GM12878 (cell line): ENCODE data around the gene MAP4K4. TPM values are rescaled to one million over a fixed set of nuclear protein-coding genes. Genes with fewer than 3 reads are reported as not detected.

ENCODE experiments used
- ATAC-seq: fragments of 200-7000 bp; cut with Tn5 transposase; 3 replicates; pipeline ENCODE4 v1.9.1; 2020; ENCODE audit warnings: mild to moderate bottlenecking, moderate library complexity
- BruUV-seq: library from RNA; stranded (reverse); fragments of 400-500 nt; replicated peaks from 2 replicates; lab custom pipeline; 2021; lab: Mats Ljungman, UMichigan
- CTCF ChIA-PET: fragments of 300-600 bp; sonication (Branson Sonifier 250); formaldehyde crosslinking; extraction: SDS; loops from one replicate; lab custom pipeline; 2021; ENCODE audit warnings: inconsistent platforms; lab: Yijun Ruan, JAX
- POLR2A ChIA-PET: fragments of 350-600 bp; formaldehyde crosslinking; extraction: SDS; loops from one replicate; lab custom pipeline; 2021; ENCODE audit warnings: inconsistent platforms; lab: Charles Lee
- RAD21 ChIA-PET: fragments of 300-600 bp; sonication (Branson Sonifier 250); formaldehyde crosslinking; loops from one replicate; lab custom pipeline; 2023; ENCODE audit warnings: antibody characterized with exemption; ENCODE audit not compliant: unreplicated experiment; lab: Charles Lee
- SMC1A ChIA-PET: fragments of 300-600 bp; sonication (Branson Sonifier 250); formaldehyde crosslinking; loops from one replicate; lab custom pipeline; 2023; ENCODE audit not compliant: unreplicated experiment, uncharacterized antibody; lab: Charles Lee
- DNase-seq: peaks from one replicate; pipeline ENCODE4 v3.0.0-alpha.2; 2011; ENCODE audit warnings: low read depth, low spot score
- FAIRE-seq: peaks from 3 replicates; lab custom pipeline; 2011; peaks lifted over from hg19 to GRCh38; lab: Jason Lieb, UNC
- H2AFZ ChIP-seq: 2 replicates; pipeline ENCODE4 v1.6.0; 2011; ENCODE audit warnings: low read depth, low read length, control low read depth; ENCODE audit not compliant: control insufficient read depth
- H3K27ac ChIP-seq: 2 replicates; pipeline ENCODE4 v1.5.1; 2011; ENCODE audit warnings: control low read depth; ENCODE audit not compliant: control insufficient read depth, insufficient read depth
- H3K27me3 ChIP-seq, 2 experiments: replicated peaks in 1 of 2; 2 replicates each; pipeline versions ENCODE4 v1.6.0 to v1.6.1; 2011; ENCODE audit warnings: low read length in 1 of 2; ENCODE audit not compliant: control insufficient read depth in 2 of 2, insufficient read depth in 2 of 2
- H3K36me3 ChIP-seq, 2 experiments: 2 replicates each; pipeline ENCODE4 v1.5.1; 2011; ENCODE audit warnings: low read length in 1 of 2; ENCODE audit not compliant: control insufficient read depth in 2 of 2, insufficient read depth in 2 of 2
- H3K4me1 ChIP-seq: 2 replicates; pipeline ENCODE4 v1.6.1; 2011; ENCODE audit warnings: mild to moderate bottlenecking, low read length, moderate library complexity, mixed read lengths; ENCODE audit not compliant: control insufficient read depth, insufficient read depth
- H3K4me2 ChIP-seq: 2 replicates; pipeline ENCODE4 v1.6.0; 2011; ENCODE audit warnings: control low read depth; ENCODE audit not compliant: control insufficient read depth, insufficient read depth
- H3K4me3 ChIP-seq: fragments of 200-600 bp; sonication (generic); 2 replicates; pipeline ENCODE4 v1.5.1; 2016
- H3K79me2 ChIP-seq: 2 replicates; pipeline ENCODE4 v1.6.0; 2011; ENCODE audit warnings: low read length; ENCODE audit not compliant: control insufficient read depth, insufficient read depth
- H3K9ac ChIP-seq: 2 replicates; pipeline ENCODE4 v1.8.0; 2011; ENCODE audit warnings: low read length, control low read depth, mixed read lengths; ENCODE audit not compliant: control insufficient read depth, insufficient read depth
- H3K9me3 ChIP-seq: replicated peaks from 3 replicates; pipeline ENCODE4 v1.5.1; 2011; ENCODE audit warnings: mild to moderate bottlenecking, low read length; ENCODE audit not compliant: control insufficient read depth, insufficient read depth
- H4K20me1 ChIP-seq: 2 replicates; pipeline ENCODE4 v1.6.0; 2011; ENCODE audit not compliant: control insufficient read depth, insufficient read depth
- CREB1 ChIP-seq: IDR thresholded peaks from 2 replicates; pipeline ENCODE4 v1.6.1; 2012; ENCODE audit warnings: low read depth, mild to moderate bottlenecking, inconsistent platforms
- RELB ChIP-seq: fragments of 450-650 bp; IDR thresholded peaks from 2 replicates; pipeline ENCODE4 v1.6.1; 2017; ENCODE audit warnings: low read depth, mild to moderate bottlenecking, moderate library complexity
- SPI1 ChIP-seq: IDR thresholded peaks from 2 replicates; pipeline ENCODE4 v1.6.1; 2011; ENCODE audit warnings: low read depth, mild to moderate bottlenecking, low read length, moderate library complexity, borderline replicate concordance; ENCODE audit not compliant: insufficient read depth
- TCF7 ChIP-seq: IDR thresholded peaks from 2 replicates; pipeline ENCODE4 v1.6.1; 2014; ENCODE audit warnings: antibody characterized with exemption, borderline replicate concordance
- WGBS: methylation state at CpG from one replicate; pipeline ENCODE4 v1.1.6; 2016; ENCODE audit warnings: low lambda C conversion rate; ENCODE audit not compliant: insufficient replicate concordance, insufficient coverage; ENCODE audit errors: missing lambda C conversion rate; 5-methylcytosine and 5-hydroxymethylcytosine counted together
- in situ Hi-C: fragments of 300-500 bp; cut with MboI; formaldehyde crosslinking; loops from 9 replicates; pipeline ENCODE4 v1.14.3; 2018; ENCODE audit warnings: mixed read lengths
- intact Hi-C: fragments of 100-400 bp; cut with micrococcal nuclease; formaldehyde crosslinking; loops from one replicate; pipeline ENCODE4 v1.14.2; 2022; ENCODE audit not compliant: unreplicated experiment
- polyA plus RNA-seq, 11 experiments: library from polyadenylated mRNA; depleted of rRNA in 4 of 11; unstranded in 6 of 11; stranded (reverse) in 5 of 11; fragments of >200 nt; fragmentation: Nextera tagmentation in 4 of 11; fragmentation: Illumina TruSeq in 1 of 11; extraction: Ambion mirVana in 4 of 11; extraction: Trizol in 1 of 11; gene quantifications; 1 replicate in 1 of 11; 2 replicates in 10 of 11; pipeline versions ENCODE4 v1.2.1 to v1.2.3, GENCODE V29; 2011 to 2016; ENCODE audit warnings: inconsistent platforms in 2 of 11, missing spikeins in 2 of 11, low read depth in 1 of 11
- total RNA-seq, 4 experiments: library from RNA; depleted of rRNA in 3 of 4; stranded (reverse); fragments of >200 nt in 3 of 4; fragmentation: Illumina TruSeq in 1 of 4; extraction: Trizol in 1 of 4; gene quantifications; 2 replicates each; pipeline versions ENCODE4 v1.2.1 to v1.2.3, GENCODE V29; 2013 to 2021
- TF ChIP-seq, protein P1 (sequence below): fragments of 450-650 bp; IDR thresholded peaks from 2 replicates; pipeline ENCODE4 v1.6.1; 2014; ENCODE audit warnings: mild to moderate bottlenecking
- TF ChIP-seq, protein P2 (sequence below): fragments of 450-650 bp; IDR thresholded peaks from 2 replicates; pipeline ENCODE4 v1.6.1; 2016; ENCODE audit warnings: mild to moderate bottlenecking

MAP4K4 gene
- total and polyA plus RNA-seq, 10 of the 15 experiments (the other 5 are each of a cell fraction or from before 2014, with no cell fraction given), result 1.9 to 50.4 (median 9.7) TPM

GRCh38 chr2:101775636-101776035, 78.1 kb downstream of the MAP4K4 start:
- ATAC-seq (no peak), DNase-seq (no peak), FAIRE-seq (no peak)
- Histone ChIP-seq H3K27ac (no peak overlapping the region), H3K9me3 (no peaks in the 10 kb centered on the region), H3K9ac (no peak overlapping the region), H3K79me2 (no peaks in the 10 kb centered on the region), H3K36me3 (no peaks in the 10 kb centered on the region), H3K4me1 (no peaks in the 10 kb centered on the region), H3K4me3 (no peak overlapping the region), H2AFZ (no peak overlapping the region), H3K27me3 (peaks cover 0 to 1% of the 10 kb centered on the region in 2 experiments; a peak in 1 of 4 replicates), H4K20me1 (no peaks in the 10 kb centered on the region; the same call in 1 of the 2 replicates), H3K4me2 (no peak overlapping the region)
- CTCF ChIA-PET, result interaction anchor here (1.0 to 1.2 kb wide), 2 partner anchors 55 to 77 kb away, joined by 3 read pairs; no protein-coding TSS in a partner anchor
- SMC1A ChIA-PET, result interaction anchor here (1.4 kb wide), 1 partner anchor 8 kb away, joined by 4 read pairs; no protein-coding TSS in a partner anchor
- BruUV-seq, result no TSS peak
- in situ Hi-C loops (no loop called here), intact Hi-C loops (no loop called here)
- POLR2A ChIA-PET, result interaction anchor here (0.6 kb wide), 1 partner anchor 9 kb away, joined by 4 read pairs; no protein-coding TSS in a partner anchor
- WGBS, result 58% methylated on average over 8 of the region's 8 CpGs
- TF ChIP-seq, protein P1, sequence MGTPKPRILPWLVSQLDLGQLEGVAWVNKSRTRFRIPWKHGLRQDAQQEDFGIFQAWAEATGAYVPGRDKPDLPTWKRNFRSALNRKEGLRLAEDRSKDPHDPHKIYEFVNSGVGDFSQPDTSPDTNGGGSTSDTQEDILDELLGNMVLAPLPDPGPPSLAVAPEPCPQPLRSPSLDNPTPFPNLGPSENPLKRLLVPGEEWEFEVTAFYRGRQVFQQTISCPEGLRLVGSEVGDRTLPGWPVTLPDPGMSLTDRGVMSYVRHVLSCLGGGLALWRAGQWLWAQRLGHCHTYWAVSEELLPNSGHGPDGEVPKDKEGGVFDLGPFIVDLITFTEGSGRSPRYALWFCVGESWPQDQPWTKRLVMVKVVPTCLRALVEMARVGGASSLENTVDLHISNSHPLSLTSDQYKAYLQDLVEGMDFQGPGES, result no peak
- TF ChIP-seq TCF7, result no peak
- RAD21 ChIA-PET, result interaction anchor here (0.5 kb wide), 1 partner anchor 17 kb away, joined by 3 read pairs; no protein-coding TSS in a partner anchor

GRCh38 chr2:101776172-101777043, 78.9 kb downstream of the MAP4K4 start:
- Histone ChIP-seq H3K9ac (no peak overlapping the region), H2AFZ (no peak overlapping the region), H3K9me3 (no peaks in the 10 kb centered on the region), H3K4me1 (no peaks in the 10 kb centered on the region), H3K4me3 (no peak overlapping the region), H3K27me3 (peaks cover 0 to 4% of the 10 kb centered on the region in 2 experiments; a peak in 1 of 4 replicates), H4K20me1 (no peaks in the 10 kb centered on the region; the same call in 1 of the 2 replicates), H3K79me2 (no peaks in the 10 kb centered on the region), H3K4me2 (no peak overlapping the region), H3K36me3 (no peaks in the 10 kb centered on the region), H3K27ac (no peak overlapping the region)
- SMC1A ChIA-PET, result interaction anchor here (0.5 to 1.4 kb wide), 3 partner anchors 9 to 49 kb away, joined by 3 to 4 read pairs (median 4); no protein-coding TSS in a partner anchor
- FAIRE-seq (no peak), ATAC-seq (no peak), DNase-seq (no peak)
- in situ Hi-C loops, result no loop called here
- POLR2A ChIA-PET, result interaction anchor here (0.6 kb wide), 1 partner anchor 10 kb away, joined by 4 read pairs; no protein-coding TSS in a partner anchor
- CTCF ChIA-PET, result interaction anchor here (0.6 to 1.2 kb wide), 3 partner anchors 54 to 450 kb away, joined by 3 read pairs; no protein-coding TSS in a partner anchor
- RAD21 ChIA-PET, result interaction anchor here (0.5 kb wide), 1 partner anchor 18 kb away, joined by 3 read pairs; no protein-coding TSS in a partner anchor
- WGBS, result 64% methylated on average over 10 of the region's 10 CpGs
- intact Hi-C loops, result no loop called here
- no TSS peak for BruUV-seq
- TF ChIP-seq RELB (no peak), SPI1 (no peak), CREB1 (no peak)
- TF ChIP-seq, protein P2, sequence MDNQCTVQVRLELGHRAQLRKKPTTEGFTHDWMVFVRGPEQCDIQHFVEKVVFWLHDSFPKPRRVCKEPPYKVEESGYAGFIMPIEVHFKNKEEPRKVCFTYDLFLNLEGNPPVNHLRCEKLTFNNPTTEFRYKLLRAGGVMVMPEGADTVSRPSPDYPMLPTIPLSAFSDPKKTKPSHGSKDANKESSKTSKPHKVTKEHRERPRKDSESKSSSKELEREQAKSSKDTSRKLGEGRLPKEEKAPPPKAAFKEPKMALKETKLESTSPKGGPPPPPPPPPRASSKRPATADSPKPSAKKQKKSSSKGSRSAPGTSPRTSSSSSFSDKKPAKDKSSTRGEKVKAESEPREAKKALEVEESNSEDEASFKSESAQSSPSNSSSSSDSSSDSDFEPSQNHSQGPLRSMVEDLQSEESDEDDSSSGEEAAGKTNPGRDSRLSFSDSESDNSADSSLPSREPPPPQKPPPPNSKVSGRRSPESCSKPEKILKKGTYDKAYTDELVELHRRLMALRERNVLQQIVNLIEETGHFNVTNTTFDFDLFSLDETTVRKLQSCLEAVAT, result no peak
